OCI-LY1 (cell line): Measurements from ENCODE around the gene PARD6B.

Experiments
- CTCF ChIP-seq: fragments of 200-600 bp; sonication (generic), shearing (Covaris generic); IDR thresholded peaks from 2 replicates; pipeline ENCODE4 v1.5.1; 2017; ENCODE audit warnings: mild to moderate bottlenecking, antibody characterized with exemption, low read length, moderate library complexity, mixed read lengths
- EZH2 ChIP-seq: fragments of 200-600 bp; sonication (generic), shearing (Covaris generic); IDR thresholded peaks from 2 replicates; pipeline ENCODE4 v1.8.0; 2017; ENCODE audit warnings: borderline replicate concordance, mixed run types, mild to moderate bottlenecking, antibody characterized with exemption, low read length, moderate library complexity, mixed read lengths

- TF ChIP-seq CTCF (no peak), EZH2 (no peak)
Measured at GRCh38 chr20:50682065-50682464, 49.3 kb upstream of the PARD6B start.
